ENCODE data around the gene FARS2.

The FARS2 gene

DNA sequence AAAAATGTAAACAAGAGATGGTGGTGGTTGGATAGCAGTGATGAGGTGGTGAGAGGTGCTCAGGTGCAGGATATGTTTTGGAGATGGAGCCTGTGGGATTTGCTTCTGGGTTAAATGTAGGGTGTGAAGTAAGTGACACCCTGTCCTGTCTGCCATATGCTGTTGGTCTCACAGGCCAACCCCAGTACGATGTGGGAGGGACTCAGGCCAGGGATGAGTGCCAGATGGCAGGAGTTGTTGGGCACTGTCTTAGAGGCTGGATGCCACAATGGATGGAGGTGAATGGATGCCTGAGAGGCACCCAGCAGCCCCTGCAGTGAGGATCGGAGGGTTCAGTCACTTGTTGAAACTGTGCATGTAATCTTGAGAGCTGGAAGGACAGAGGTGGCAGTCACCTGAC lies 486.1 kb downstream of the FARS2 start:
- Mint-ChIP-seq H3K4me1 (peaks cover 40% of the 10 kb centered on the region), H3K27me3 (ENCODE audit: low read depth) (no peaks in the 10 kb centered on the region), H3K36me3 (ENCODE audit: low read depth) (peaks cover 2% of the 10 kb centered on the region), H3K27ac (peak overlapping the region in 1 of 3 experiments; percentile 44), H3K9me3 (no peaks in the 10 kb centered on the region), H3K4me3 (no peak overlapping the region)
- TF ChIP-seq, protein P1, sequence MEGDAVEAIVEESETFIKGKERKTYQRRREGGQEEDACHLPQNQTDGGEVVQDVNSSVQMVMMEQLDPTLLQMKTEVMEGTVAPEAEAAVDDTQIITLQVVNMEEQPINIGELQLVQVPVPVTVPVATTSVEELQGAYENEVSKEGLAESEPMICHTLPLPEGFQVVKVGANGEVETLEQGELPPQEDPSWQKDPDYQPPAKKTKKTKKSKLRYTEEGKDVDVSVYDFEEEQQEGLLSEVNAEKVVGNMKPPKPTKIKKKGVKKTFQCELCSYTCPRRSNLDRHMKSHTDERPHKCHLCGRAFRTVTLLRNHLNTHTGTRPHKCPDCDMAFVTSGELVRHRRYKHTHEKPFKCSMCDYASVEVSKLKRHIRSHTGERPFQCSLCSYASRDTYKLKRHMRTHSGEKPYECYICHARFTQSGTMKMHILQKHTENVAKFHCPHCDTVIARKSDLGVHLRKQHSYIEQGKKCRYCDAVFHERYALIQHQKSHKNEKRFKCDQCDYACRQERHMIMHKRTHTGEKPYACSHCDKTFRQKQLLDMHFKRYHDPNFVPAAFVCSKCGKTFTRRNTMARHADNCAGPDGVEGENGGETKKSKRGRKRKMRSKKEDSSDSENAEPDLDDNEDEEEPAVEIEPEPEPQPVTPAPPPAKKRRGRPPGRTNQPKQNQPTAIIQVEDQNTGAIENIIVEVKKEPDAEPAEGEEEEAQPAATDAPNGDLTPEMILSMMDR (IDR thresholded peaks at IDR 0.05; ENCODE audit: unreplicated experiment in 3 of 3): no peak

DNA sequence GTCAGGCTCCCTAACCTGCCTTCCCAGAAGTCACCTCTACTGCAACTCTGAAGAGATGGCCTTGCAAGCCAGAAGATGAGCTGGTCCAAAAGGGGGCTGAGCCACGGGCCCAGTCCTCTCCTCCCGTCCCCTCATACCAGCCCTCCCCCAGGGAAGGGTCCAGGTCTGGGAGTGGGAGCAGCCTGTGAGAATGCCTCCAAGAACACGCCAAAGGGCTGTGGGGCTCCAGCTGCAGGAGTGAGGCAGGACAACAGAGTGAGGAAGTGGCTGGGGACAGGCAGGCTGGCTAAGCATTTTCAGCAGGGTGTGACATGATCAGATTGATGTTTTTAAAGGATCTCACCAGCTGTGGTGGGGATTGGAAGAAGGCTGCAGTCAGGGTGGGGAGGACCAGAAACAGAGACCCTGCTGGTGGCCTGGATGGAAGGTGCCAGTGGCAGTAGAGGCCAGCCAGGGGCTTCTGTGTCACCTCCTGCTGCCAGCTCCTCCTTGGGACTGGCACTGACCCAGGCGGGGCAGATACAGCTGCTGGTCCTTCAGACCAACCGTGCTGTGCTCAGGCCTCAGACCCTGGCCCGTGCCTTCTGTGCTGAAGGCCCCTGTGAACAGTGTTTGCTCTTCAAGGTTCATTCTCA lies 487.8 kb downstream of the FARS2 start:
- Mint-ChIP-seq H3K4me3 (no peak overlapping the region), H3K36me3 (ENCODE audit: low read depth) (peaks cover 13% of the 10 kb centered on the region), H3K27me3 (ENCODE audit: low read depth) (no peaks in the 10 kb centered on the region), H3K9me3 (no peaks in the 10 kb centered on the region), H3K4me1 (peaks cover 52% of the 10 kb centered on the region), H3K27ac (peak overlapping the region in 2 of 3 experiments; percentile 23 to 65)
- TF ChIP-seq, protein P1 (IDR thresholded peaks at IDR 0.05; ENCODE audit: unreplicated experiment in 3 of 3): no peak

DNA sequence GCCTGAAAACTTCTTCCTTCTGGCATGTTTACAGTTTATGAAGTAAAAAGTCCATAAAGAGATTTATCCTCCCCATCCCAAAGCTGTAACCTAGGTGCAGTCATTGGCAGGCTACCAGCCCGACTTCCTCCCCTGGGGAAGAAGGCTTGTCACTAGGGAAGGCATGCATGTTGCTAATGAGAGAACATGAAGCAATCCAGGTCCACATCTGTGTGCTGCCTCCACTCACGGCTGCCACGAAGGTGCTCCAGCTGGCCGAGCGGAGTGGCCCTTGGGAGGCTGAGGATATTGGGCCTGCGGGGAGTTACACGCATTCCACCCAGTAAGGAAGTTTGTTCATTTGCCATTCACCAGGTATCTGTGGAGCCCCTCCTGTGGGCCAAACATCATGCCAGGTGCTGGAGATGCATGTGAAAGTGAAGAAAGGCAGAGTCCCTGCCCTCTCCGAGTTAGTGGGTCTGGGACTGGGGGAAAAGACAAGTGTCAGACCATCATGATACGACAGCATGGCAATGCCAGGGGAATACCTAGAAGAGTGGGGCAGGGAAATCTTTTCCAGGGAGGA lies 488.4 kb downstream of the FARS2 start:
- Mint-ChIP-seq H3K27me3 (ENCODE audit: low read depth) (no peaks in the 10 kb centered on the region), H3K27ac (no peak overlapping the region), H3K36me3 (ENCODE audit: low read depth) (peaks cover 17% of the 10 kb centered on the region), H3K4me1 (peaks cover 53% of the 10 kb centered on the region), H3K9me3 (peaks cover 5% of the 10 kb centered on the region), H3K4me3 (no peak overlapping the region)
- TF ChIP-seq, protein P1 (IDR thresholded peaks at IDR 0.05; ENCODE audit: unreplicated experiment in 3 of 3): no peak

DNA sequence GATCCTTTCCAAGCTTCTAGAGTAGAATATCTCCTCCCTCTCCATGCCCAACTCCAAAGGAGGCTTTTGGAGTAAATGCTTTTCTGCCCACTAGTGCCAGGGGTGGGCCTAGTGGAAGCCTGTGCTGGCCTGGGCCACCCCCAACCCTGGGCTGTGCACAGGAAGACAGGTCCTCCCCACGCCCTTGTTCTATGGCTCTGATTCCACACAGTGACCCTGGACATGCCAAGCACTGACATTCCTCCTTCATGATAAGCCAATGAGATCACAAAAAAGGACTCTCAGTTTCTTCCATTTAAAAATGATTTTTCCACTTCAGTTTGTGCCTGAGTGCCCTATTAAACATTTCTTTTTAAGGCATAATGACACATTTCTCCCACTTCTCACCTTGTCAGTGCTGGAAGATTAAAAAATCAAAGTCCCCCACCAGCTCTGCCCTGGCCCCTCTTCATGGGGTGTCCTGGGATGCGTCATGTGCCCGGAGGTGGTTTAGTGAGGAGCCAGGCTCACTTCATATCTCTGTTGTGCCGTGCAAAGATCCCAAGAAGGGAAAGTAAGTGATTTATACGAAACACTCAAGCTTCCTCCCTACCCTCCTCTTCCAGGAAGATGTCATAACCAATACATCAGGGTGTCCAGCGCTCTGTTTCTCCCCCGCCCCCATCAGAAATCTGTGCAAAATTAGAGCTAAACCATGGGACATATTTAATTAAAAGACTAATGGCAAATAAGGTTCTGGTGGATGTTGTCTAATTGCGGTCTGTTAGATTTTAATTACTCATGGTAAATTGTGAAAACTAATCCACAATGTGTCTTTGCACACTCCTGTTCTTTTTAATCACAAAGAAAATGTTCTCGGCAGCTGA lies 490.4 kb downstream of the FARS2 start:
- peak overlapping the region in 2 of 3 experiments; percentile 1 to 32 for H3K4me3 Mint-ChIP-seq
- H3K27me3 Mint-ChIP-seq (ENCODE audit: low read depth): no peaks in the 10 kb centered on the region
- TF ChIP-seq, protein P1 (IDR thresholded peaks at IDR 0.05; ENCODE audit: unreplicated experiment in 3 of 3): no peak
- H3K9me3 Mint-ChIP-seq: peaks cover 19% of the 10 kb centered on the region
- peaks cover 54% of the 10 kb centered on the region for H3K4me1 Mint-ChIP-seq
- H3K27ac Mint-ChIP-seq: peak overlapping the region; percentile 28 to 72 (median 56)
- peaks cover 36% of the 10 kb centered on the region for H3K36me3 Mint-ChIP-seq (ENCODE audit: low read depth)

DNA sequence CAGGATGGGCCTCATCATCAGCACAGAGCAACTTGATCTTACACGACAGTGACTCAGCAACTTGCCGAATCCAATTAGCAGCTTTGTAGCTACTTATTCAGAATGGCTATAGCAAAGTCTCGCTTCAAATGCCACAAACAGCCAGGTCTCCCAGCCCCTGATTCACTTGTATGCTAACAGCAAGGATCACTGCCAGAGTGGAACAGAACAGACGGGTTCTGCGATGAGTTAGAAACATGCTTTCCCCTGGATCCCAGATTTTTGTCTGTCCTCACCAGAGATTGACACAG lies 491.0 kb downstream of the FARS2 start:
- no peaks in the 10 kb centered on the region for H3K27me3 Mint-ChIP-seq (ENCODE audit: low read depth)
- TF ChIP-seq, protein P1 (IDR thresholded peaks at IDR 0.05; ENCODE audit: unreplicated experiment in 3 of 3): no peak
- peak overlapping the region; percentile 28 to 72 (median 56) for H3K27ac Mint-ChIP-seq
- H3K36me3 Mint-ChIP-seq (ENCODE audit: low read depth): peaks cover 39% of the 10 kb centered on the region
- peaks cover 19% of the 10 kb centered on the region for H3K9me3 Mint-ChIP-seq
- H3K4me1 Mint-ChIP-seq: peaks cover 48% of the 10 kb centered on the region
- no peak overlapping the region for H3K4me3 Mint-ChIP-seq
